K562 treated with DMSO at 1 percent for 12 hours (cell line): Measurements from ENCODE around the gene PPIH. TPM values are rescaled to one million over a fixed set of nuclear protein-coding genes. Genes with fewer than 3 reads are reported as not detected.

Experiments
- total RNA-seq: library from RNA; unstranded; fragments of 300-600 nt; gene quantifications from 2 replicates; pipeline ENCODE4 v1.2.3, GENCODE V29; 2022; ENCODE audit not compliant: insufficient read depth

Gene PPIH
- 134 and 148 TPM in 2 replicates for total RNA-seq

GRCh38 chr1:42657981-42658876 is at the start of gene PPIH:
Gene PPIH, plus strand, starts transcription at chr1:42658423. Its CDS starts 24 bp downstream, at chr1:42658447.

GRCh38 chr1:42681741-42682483 is 23.7 kb downstream of the PPIH start, which contains the start of gene YBX1:
Gene YBX1, plus strand, starts transcription at chr1:42682418. Its CDS starts 148 bp downstream, at chr1:42682566.

Other genes starting within 250 kb of the PPIH start
- gene ZMYND12, start 202.4 kb upstream of the PPIH start, total RNA-seq, result not detected in 2 replicates
- 34.5 and 51.2 TPM in 2 replicates for gene PPCS, start 201.9 kb upstream of the PPIH start, total RNA-seq
- gene CCDC30, start 195.1 kb upstream of the PPIH start, total RNA-seq, result 0.21 TPM in 1 of 2 replicates, not detected in the other
- 752 and 971 TPM in 2 replicates for gene YBX1, start 24.0 kb downstream of the PPIH start, total RNA-seq
- gene CLDN19, start 81.8 kb downstream of the PPIH start, total RNA-seq, result not detected in 2 replicates
- 63.6 and 80.2 TPM in 2 replicates for gene P3H1, start 108.6 kb downstream of the PPIH start, total RNA-seq
- gene C1orf50, start 108.8 kb downstream of the PPIH start, total RNA-seq, result 2.2 and 4.4 TPM in 2 replicates
- gene TMEM269, start 126.6 kb downstream of the PPIH start, total RNA-seq, result 0.41 and 0.47 TPM in 2 replicates
- gene ERMAP, start 158.7 kb downstream of the PPIH start, total RNA-seq, result 8.6 and 27.7 TPM in 2 replicates
- gene SVBP, start 159.0 kb downstream of the PPIH start, total RNA-seq, result 33.2 and 55.3 TPM in 2 replicates
- 9.8 and 15.9 TPM in 2 replicates for gene ZNF691, start 188.2 kb downstream of the PPIH start, total RNA-seq